ENCODE results near the gene FXYD3. TPM values are rescaled to one million over a fixed set of nuclear protein-coding genes. Genes with fewer than 3 reads are reported as not detected.

FXYD3 gene
- total RNA-seq, 4 donors from 2014 or later: 391 to 630 (median 546) TPM

DNA sequence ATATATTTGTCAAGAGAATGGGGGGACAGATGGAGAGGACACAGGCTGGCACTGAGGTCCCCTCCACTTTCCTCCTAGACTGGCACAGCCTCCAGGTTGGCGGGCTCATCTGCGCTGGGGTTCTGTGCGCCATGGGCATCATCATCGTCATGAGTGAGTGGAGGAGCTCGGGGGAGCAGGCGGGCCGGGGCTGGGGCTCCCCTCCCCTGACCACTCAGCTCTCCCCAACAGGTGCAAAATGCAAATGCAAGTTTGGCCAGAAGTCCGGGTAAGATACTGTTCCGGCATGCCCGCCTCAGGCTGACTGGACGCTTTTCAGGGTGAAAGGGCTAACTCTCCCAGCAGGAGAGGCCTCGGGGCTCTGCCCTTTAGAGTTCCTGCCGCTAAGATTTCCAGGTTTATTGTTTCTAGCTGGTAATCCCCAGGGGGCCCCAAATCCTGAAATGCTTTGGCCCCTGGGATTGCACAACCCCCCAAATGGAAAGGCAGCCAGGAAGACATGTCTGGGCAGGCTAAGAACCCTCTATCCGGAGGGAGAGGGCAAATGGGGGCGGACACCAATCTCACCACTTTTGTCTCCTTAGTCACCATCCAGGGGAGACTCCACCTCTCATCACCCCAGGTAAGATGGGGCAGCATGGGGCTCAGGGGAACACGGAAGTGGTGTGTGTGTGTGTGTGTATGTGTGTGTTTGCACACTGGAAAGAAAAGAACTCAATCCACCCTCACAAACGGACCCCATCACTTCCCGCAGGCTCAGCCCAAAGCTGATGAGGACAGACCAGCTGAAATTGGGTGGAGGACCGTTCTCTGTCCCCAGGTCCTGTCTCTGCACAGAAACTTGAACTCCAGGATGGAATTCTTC, 7.3 kb downstream of the FXYD3 start:
- 52 to 53% methylated on average over 19 of the region's 19 CpGs for WGBS, 2 donors
- intact Hi-C loops (cut with DNase I; ENCODE audit: low total_unique reads): no loop called here
- DNase-seq (ENCODE audit: low spot score in 2 of 2): no peak
- TF ChIP-seq POLR2A (IDR thresholded peaks at IDR 0.05) (no peak), CTCF (IDR thresholded peaks at IDR 0.05) (no peak)
- H3K4me3 ChIP-seq (ENCODE audit: low read depth, poor library complexity, severe bottlenecking): no peak overlapping the region

DNA sequence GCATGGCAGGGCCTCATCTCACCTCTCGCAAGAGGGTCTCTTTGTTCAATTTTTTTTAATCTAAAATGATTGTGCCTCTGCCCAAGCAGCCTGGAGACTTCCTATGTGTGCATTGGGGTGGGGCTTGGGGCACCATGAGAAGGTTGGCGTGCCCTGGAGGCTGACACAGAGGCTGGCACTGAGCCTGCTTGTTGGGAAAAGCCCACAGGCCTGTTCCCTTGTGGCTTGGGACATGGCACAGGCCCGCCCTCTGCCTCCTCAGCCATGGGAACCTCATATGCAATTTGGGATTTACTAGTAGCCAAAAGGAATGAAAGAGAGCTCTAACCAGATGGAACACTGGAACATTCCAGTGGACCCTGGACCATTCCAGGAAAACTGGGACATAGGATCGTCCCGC, 8.0 kb downstream of the FXYD3 start:
- no peak overlapping the region for H3K4me3 ChIP-seq (ENCODE audit: low read depth, poor library complexity, severe bottlenecking)
- peak; percentile 80 to 94 for DNase-seq (ENCODE audit: low spot score in 2 of 2)
- intact Hi-C loops (cut with DNase I; ENCODE audit: low total_unique reads): no loop called here
- no peak for TF ChIP-seq POLR2A (IDR thresholded peaks at IDR 0.05)
- WGBS, 2 donors: 25 to 42% methylated on average over 3 to 5 of the region's 5 CpGs

GRCh38 chr19:35124098-35125060, 8.8 kb downstream of the FXYD3 start:
- WGBS, 2 donors: 4 to 5% methylated on average over 27 to 38 of the region's 42 CpGs
- peak; percentile 93 to 99 for DNase-seq (ENCODE audit: low spot score in 2 of 2)
- TF ChIP-seq CTCF (IDR thresholded peaks at IDR 0.05) (no peak), POLR2A (IDR thresholded peaks at IDR 0.05) (peak in 1 of 2 donors; percentile 19)
- no peak overlapping the region for H3K4me3 ChIP-seq (ENCODE audit: low read depth, poor library complexity, severe bottlenecking)
- intact Hi-C loops (cut with DNase I; ENCODE audit: low total_unique reads): no loop called here

GRCh38 chr19:35125270-35125717, 9.7 kb downstream of the FXYD3 start:
- no peak for DNase-seq (ENCODE audit: low spot score in 2 of 2)
- no peak for TF ChIP-seq POLR2A (IDR thresholded peaks at IDR 0.05)
- TF ChIP-seq CTCF (IDR thresholded peaks at IDR 0.05): no peak
- WGBS, 2 donors: 62 to 74% methylated on average over 18 to 19 of the region's 19 CpGs
- H3K4me3 ChIP-seq (ENCODE audit: low read depth, poor library complexity, severe bottlenecking): no peak overlapping the region
- intact Hi-C loops (cut with DNase I; ENCODE audit: low total_unique reads): no loop called here

DNA sequence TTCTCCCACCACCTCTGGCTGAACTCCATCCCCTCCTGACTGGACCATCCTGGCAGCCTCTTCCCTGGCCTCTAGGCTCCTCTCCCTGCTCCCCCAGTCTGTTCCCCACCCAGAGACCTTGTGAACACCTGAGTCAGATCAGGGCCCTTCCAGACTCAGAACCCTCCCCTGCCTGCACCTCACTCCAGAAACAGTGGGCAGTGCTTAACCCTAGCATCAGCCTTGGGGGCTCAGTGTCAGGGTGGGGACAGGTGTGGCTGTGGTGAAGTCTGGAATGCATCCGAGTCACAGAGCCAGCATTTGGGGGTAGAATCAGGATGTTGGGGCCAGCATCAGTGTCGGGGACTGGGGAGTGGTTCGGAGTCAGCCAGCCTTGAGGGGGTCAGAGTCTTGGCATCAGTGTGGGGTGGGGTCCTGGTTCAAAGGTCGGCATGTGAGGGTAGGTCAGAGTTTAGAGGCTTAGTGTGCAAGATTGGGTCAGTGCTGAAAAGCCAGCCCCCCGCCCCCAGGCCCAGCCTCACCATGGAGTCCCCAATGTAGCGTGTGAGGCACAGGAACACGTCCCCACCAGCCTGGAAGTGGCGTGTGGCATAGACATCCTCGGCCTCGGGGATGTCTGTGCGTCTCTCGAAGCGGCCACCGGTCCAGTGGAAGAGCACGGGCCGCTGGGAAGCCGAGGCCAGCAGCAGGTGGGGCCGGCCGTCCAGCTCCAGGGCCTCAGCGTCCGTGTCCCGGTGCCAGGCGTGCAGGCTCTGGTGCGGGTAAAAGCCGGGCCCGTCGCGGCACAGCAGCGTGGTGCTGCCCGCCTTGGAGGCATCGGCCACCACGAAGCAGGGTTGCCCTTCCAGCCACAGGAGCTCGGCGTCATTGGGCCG, 10.4 kb downstream of the FXYD3 start:
- WGBS, 2 donors: 68 to 82% methylated on average over 13 to 30 of the region's 35 CpGs
- H3K4me3 ChIP-seq (ENCODE audit: low read depth, poor library complexity, severe bottlenecking): no peak overlapping the region
- no peak for TF ChIP-seq CTCF (IDR thresholded peaks at IDR 0.05)
- no peak for TF ChIP-seq POLR2A (IDR thresholded peaks at IDR 0.05)
- intact Hi-C loops (cut with DNase I; ENCODE audit: low total_unique reads): no loop called here
- DNase-seq (ENCODE audit: low spot score in 2 of 2): no peak
